ENCODE results near the gene EFCAB12. TPM values are rescaled to one million over a fixed set of nuclear protein-coding genes. Genes with fewer than 3 reads are reported as not detected.

Gene EFCAB12
- total and polyA plus RNA-seq, 2 of the 13 experiments (the other 11 are each of a cell fraction or from before 2014, with no cell fraction given): 0.31 to 2.4 TPM

GRCh38 chr3:129402616-129403015 is 25.8 kb downstream of the EFCAB12 start (continued):
- TF ChIP-seq ZBED4 (CRISPR knock-in tag; IDR thresholded peaks at IDR 0.05; ENCODE audit: borderline replicate concordance): no peak
- no peak for TF ChIP-seq FUBP1 (CRISPR knock-in tag; IDR thresholded peaks at IDR 0.05; ENCODE audit: borderline replicate concordance)
- TF ChIP-seq JARID2 (CRISPR knock-in tag; IDR thresholded peaks at IDR 0.05; ENCODE audit: insufficient replicate concordance): no peak
- TF ChIP-seq ZNF766 (CRISPR knock-in tag; IDR thresholded peaks at IDR 0.05; ENCODE audit: borderline replicate concordance): no peak
- no peak for TF ChIP-seq PRMT3 (CRISPR knock-in tag; IDR thresholded peaks at IDR 0.05; ENCODE audit: borderline replicate concordance, low read depth)
- TF ChIP-seq ARID4A (CRISPR knock-in tag; IDR thresholded peaks at IDR 0.05; ENCODE audit: borderline replicate concordance): no peak

Measured in HepG2 (cell line).